GM10266 (cell line): ENCODE data around the gene MATK.

Experiments used
- DNase-seq: peaks from one replicate; pipeline ENCODE4 v3.0.0; 2012; ENCODE audit errors: extremely low spot score
- CTCF ChIP-seq: IDR thresholded peaks from 2 replicates; pipeline ENCODE4 v1.5.1; 2012; ENCODE audit warnings: mild to moderate bottlenecking, low read depth; ENCODE audit not compliant: control insufficient read depth, insufficient read depth; ENCODE audit errors: missing control alignments

The MATK gene

GRCh38 chr19:3773814-3774515 is 12.2 kb downstream of the MATK start:
- TF ChIP-seq CTCF: no peak
- no peak for DNase-seq

- no peak for TF ChIP-seq CTCF
- no peak for DNase-seq
Observed at GRCh38 chr19:3771906-3772455, 14.2 kb downstream of the MATK start, which contains the start of gene RAX2. TSS of gene RAX2 (minus strand) at chr19:3772228. CDS start at chr19:3771742, 486 bp downstream.

- TF ChIP-seq CTCF: no peak
- no peak for DNase-seq
Observed at GRCh38 chr19:3771000-3771905, 14.9 kb downstream of the MATK start.

- no peak for DNase-seq
- no peak for TF ChIP-seq CTCF
Observed at GRCh38 chr19:3770136-3770999, 15.8 kb downstream of the MATK start.

- no peak for TF ChIP-seq CTCF
- DNase-seq: no peak
Observed at GRCh38 chr19:3769494-3769893, 16.7 kb downstream of the MATK start.

- no peak for DNase-seq
- TF ChIP-seq CTCF: no peak
Observed at GRCh38 chr19:3768748-3769099, 17.5 kb downstream of the MATK start.
